ENCODE measurements around the gene RFPL3. TPM values are rescaled to one million over a fixed set of nuclear protein-coding genes. Genes with fewer than 3 reads are reported as not detected.

Gene RFPL3
- total RNA-seq, 1 donor from 2014 or later: not detected

DNA sequence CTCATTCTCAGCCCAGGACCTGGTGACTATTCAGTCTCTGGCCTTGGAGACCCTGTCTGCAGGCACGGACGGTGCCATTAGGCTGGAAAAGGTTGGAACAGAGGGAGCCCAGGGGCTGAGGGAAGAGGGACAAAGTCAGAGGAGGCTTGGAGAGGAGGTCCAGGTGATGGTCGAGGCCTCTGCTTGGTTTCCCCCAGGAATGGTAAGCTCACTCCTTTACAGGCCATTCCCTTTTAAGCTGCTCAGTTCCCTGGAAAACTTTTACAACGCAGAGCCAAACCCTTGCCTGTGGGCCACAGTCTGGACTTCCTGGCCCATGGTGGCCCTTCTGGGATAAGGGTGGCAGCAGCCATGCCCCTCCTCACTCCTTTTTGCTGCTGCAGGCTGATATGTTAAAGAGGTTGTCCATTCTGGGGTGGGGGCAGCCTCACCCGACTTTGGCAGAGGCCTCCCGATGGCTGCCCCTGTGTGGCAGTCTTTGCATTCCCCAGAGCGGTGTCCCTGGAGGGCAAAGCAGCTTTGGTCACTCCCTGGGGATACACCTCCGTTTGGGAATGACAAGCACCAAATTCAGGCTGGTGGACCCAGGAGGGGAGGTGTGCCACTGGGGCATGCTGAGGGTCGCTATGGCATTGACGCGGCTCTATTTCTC, 34.0 kb upstream of the RFPL3 start:
- DNase-seq (ENCODE audit: low read depth) (no peak), FAIRE-seq (no peak)
- Histone ChIP-seq H3K4me1 (ENCODE audit: insufficient read depth, low read length) (no peaks in the 10 kb centered on the region), H3K27ac (ENCODE audit: low read depth, low read length) (no peak overlapping the region), H3K9me3 (ENCODE audit: insufficient read depth, low read depth, low read length) (no peaks in the 10 kb centered on the region), H3K27me3 (ENCODE audit: insufficient read depth, low read length) (no peaks in the 10 kb centered on the region), H3K36me3 (ENCODE audit: insufficient read depth, low read length) (no peaks in the 10 kb centered on the region), H2AFZ (ENCODE audit: low read depth, low read length) (no peak overlapping the region), H4K20me1 (ENCODE audit: insufficient read depth, low read length) (no peaks in the 10 kb centered on the region), H3K4me2 (ENCODE audit: low read length) (no peak overlapping the region), H3K79me2 (ENCODE audit: insufficient read depth, low read length) (no peaks in the 10 kb centered on the region), H3K9ac (ENCODE audit: low read length) (no peak overlapping the region), H3K4me3 (ENCODE audit: insufficient read depth, low read depth, low read length) (no peak overlapping the region)
- Mint-ChIP-seq H3K27me3 (ENCODE audit: low read depth, unreplicated experiment) (peaks cover 32% of the 10 kb centered on the region), H3K4me3 (ENCODE audit: unreplicated experiment) (no peak overlapping the region), H3K9me3 (ENCODE audit: unreplicated experiment) (peaks cover 11% of the 10 kb centered on the region), H3K27ac (ENCODE audit: unreplicated experiment) (no peak overlapping the region), H3K4me1 (ENCODE audit: low read depth, unreplicated experiment) (no peaks in the 10 kb centered on the region), H3K36me3 (ENCODE audit: low read depth, unreplicated experiment) (no peaks in the 10 kb centered on the region)
- no peak for TF ChIP-seq EZH2 (IDR thresholded peaks at IDR 0.05; ENCODE audit: insufficient read depth, low read length)
- TF ChIP-seq, protein P1, sequence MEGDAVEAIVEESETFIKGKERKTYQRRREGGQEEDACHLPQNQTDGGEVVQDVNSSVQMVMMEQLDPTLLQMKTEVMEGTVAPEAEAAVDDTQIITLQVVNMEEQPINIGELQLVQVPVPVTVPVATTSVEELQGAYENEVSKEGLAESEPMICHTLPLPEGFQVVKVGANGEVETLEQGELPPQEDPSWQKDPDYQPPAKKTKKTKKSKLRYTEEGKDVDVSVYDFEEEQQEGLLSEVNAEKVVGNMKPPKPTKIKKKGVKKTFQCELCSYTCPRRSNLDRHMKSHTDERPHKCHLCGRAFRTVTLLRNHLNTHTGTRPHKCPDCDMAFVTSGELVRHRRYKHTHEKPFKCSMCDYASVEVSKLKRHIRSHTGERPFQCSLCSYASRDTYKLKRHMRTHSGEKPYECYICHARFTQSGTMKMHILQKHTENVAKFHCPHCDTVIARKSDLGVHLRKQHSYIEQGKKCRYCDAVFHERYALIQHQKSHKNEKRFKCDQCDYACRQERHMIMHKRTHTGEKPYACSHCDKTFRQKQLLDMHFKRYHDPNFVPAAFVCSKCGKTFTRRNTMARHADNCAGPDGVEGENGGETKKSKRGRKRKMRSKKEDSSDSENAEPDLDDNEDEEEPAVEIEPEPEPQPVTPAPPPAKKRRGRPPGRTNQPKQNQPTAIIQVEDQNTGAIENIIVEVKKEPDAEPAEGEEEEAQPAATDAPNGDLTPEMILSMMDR (IDR thresholded peaks at IDR 0.05; ENCODE audit: insufficient read depth, low read depth, low read length): no peak

DNA sequence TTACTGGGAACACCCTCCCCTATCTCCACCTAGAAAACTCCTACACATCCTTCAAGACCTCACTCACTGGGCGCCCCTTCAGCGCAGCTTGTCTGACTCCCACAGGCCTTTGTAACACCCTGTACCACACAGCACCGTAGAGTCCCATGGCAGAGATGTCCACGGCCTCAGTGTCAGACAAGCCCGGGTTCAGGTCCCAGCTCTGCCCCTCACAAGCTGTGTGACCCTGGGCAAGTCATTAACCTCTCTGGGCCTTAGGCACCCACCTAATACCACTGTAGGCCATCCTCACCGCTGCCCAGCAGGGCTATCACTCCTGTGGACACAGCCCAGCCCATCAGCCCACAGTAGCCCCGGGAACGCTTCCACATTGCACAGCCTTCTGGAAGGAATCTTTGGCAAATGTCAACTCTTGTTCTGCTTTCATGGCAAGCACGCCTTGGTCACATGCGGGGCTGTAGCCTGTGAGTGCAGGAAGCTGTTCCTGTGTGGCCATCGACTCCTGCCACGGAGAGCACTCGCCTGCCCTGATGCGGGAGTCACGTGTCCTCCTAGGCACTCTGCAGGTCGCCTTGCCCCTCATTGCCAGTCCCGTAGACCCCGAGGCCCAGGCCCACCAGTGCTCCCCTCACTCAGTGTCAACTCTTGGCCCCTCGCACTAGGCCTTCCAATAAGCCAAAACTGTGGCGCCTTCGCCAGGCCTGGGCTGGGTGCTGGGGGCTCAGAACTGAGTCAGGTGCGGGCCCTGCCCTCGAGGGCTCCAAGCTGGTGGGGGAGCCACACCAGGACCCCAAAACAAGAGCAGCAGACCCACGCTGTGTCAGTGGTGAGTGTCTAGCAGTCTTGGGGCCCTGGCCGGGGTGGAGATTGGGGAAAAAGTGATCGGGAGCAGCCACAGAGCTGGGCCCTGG, 32.9 kb upstream of the RFPL3 start:
- Histone ChIP-seq H3K9me3 (ENCODE audit: insufficient read depth, low read depth, low read length) (no peaks in the 10 kb centered on the region), H3K27me3 (ENCODE audit: insufficient read depth, low read length) (no peaks in the 10 kb centered on the region), H2AFZ (ENCODE audit: low read depth, low read length) (no peak overlapping the region), H3K4me1 (ENCODE audit: insufficient read depth, low read length) (no peaks in the 10 kb centered on the region), H3K36me3 (ENCODE audit: insufficient read depth, low read length) (no peaks in the 10 kb centered on the region), H4K20me1 (ENCODE audit: insufficient read depth, low read length) (no peaks in the 10 kb centered on the region), H3K9ac (ENCODE audit: low read length) (no peak overlapping the region), H3K79me2 (ENCODE audit: insufficient read depth, low read length) (no peaks in the 10 kb centered on the region), H3K4me3 (ENCODE audit: insufficient read depth, low read depth, low read length) (no peak overlapping the region), H3K27ac (ENCODE audit: low read depth, low read length) (no peak overlapping the region), H3K4me2 (ENCODE audit: low read length) (no peak overlapping the region)
- Mint-ChIP-seq H3K9me3 (ENCODE audit: unreplicated experiment) (peaks cover 9% of the 10 kb centered on the region), H3K27me3 (ENCODE audit: low read depth, unreplicated experiment) (peaks cover 26% of the 10 kb centered on the region), H3K27ac (ENCODE audit: unreplicated experiment) (no peak overlapping the region), H3K4me3 (ENCODE audit: unreplicated experiment) (no peak overlapping the region), H3K36me3 (ENCODE audit: low read depth, unreplicated experiment) (no peaks in the 10 kb centered on the region), H3K4me1 (ENCODE audit: low read depth, unreplicated experiment) (no peaks in the 10 kb centered on the region)
- FAIRE-seq: no peak
- DNase-seq (ENCODE audit: low read depth): no peak
- TF ChIP-seq, protein P1 (IDR thresholded peaks at IDR 0.05; ENCODE audit: insufficient read depth, low read depth, low read length): no peak
- TF ChIP-seq EZH2 (IDR thresholded peaks at IDR 0.05; ENCODE audit: insufficient read depth, low read length): no peak
